ENCODE data around the gene GCDH. TPM values are rescaled to one million over a fixed set of nuclear protein-coding genes. Genes with fewer than 3 reads are reported as not detected.

The GCDH gene
- total and polyA plus RNA-seq, 2 of the 8 experiments (the other 6 are each of a cell fraction or from before 2014, with no cell fraction given), result 67.3 to 89.4 TPM

- TF ChIP-seq SAP30 (IDR thresholded peaks at IDR 0.05; ENCODE audit: insufficient read depth, insufficient replicate concordance, low read length) (peak; percentile 38), ZNF274 (IDR thresholded peaks at IDR 0.05; ENCODE audit: borderline replicate concordance, extremely low read depth, low read length) (no peak), TBP (IDR thresholded peaks at IDR 0.05; ENCODE audit: low read depth, low read length) (peak; percentile 70), TCF12 (IDR thresholded peaks at IDR 0.05; ENCODE audit: low read depth, low read length) (no peak), POU5F1 (IDR thresholded peaks at IDR 0.05; ENCODE audit: low read depth, low read length) (no peak), SP4 (IDR thresholded peaks at IDR 0.05; ENCODE audit: low read length) (no peak), HDAC2 (IDR thresholded peaks at IDR 0.05; ENCODE audit: borderline replicate concordance in 1 of 2, low read depth in 2 of 2, low read length in 2 of 2) (peak in 1 of 2 experiments; percentile 88; a peak in 1 of 4 replicates), EGR1 (IDR thresholded peaks at IDR 0.05; ENCODE audit: borderline replicate concordance, low read depth, low read length) (no peak), JUND (IDR thresholded peaks at IDR 0.05; ENCODE audit: low read length) (no peak), CTBP2 (IDR thresholded peaks at IDR 0.05; ENCODE audit: borderline replicate concordance, insufficient read depth, insufficient read length, low read length) (no peak), EP300 (IDR thresholded peaks at IDR 0.05; ENCODE audit: borderline replicate concordance in 1 of 2, low read depth in 2 of 2, low read length in 2 of 2) (no peak), MAFK (IDR thresholded peaks at IDR 0.05; ENCODE audit: low read depth, low read length) (0 out of 2 replicates have a peak, but pooled peaks have one; percentile 19), ATF2 (IDR thresholded peaks at IDR 0.05; ENCODE audit: low read length) (no peak), SP2 (IDR thresholded peaks at IDR 0.05; ENCODE audit: low read length) (no peak), YY1 (IDR thresholded peaks at IDR 0.05; ENCODE audit: low read depth, low read length) (peak; percentile 100), TAF1 (IDR thresholded peaks at IDR 0.05; ENCODE audit: low read depth, low read length) (peak; percentile 87), CHD2 (IDR thresholded peaks at IDR 0.05; ENCODE audit: low read length) (no peak), CHD1 (IDR thresholded peaks at IDR 0.05; ENCODE audit: low read depth, low read length) (no peak), RBBP5 (IDR thresholded peaks at IDR 0.05; ENCODE audit: borderline replicate concordance, low read depth, low read length) (no peak), RXRA (IDR thresholded peaks at IDR 0.05; ENCODE audit: insufficient read depth, low read depth, low read length) (no peak), EZH2 (IDR thresholded peaks at IDR 0.05; ENCODE audit: low read depth, low read length, severe bottlenecking) (no peak), CBX5 (IDR thresholded peaks at IDR 0.05; ENCODE audit: low read depth, low read length) (no peak), GABPA (IDR thresholded peaks at IDR 0.05; ENCODE audit: borderline replicate concordance, insufficient read depth, low read length) (peak; percentile 96)
Observed at GRCh38 chr19:12933287-12934072, 42.5 kb downstream of the GCDH start, which contains the start of gene FARSA (continued).
